GM12801 (cell line): Measurements from ENCODE around the gene C2CD3.

Experiments used
- TF ChIP-seq, protein P1 (sequence below): IDR thresholded peaks from one replicate; pipeline ENCODE4 v1.5.1; 2011; ENCODE audit warnings: control low read depth; ENCODE audit not compliant: insufficient read length; ENCODE audit errors: extremely low read depth

C2CD3 gene

DNA sequence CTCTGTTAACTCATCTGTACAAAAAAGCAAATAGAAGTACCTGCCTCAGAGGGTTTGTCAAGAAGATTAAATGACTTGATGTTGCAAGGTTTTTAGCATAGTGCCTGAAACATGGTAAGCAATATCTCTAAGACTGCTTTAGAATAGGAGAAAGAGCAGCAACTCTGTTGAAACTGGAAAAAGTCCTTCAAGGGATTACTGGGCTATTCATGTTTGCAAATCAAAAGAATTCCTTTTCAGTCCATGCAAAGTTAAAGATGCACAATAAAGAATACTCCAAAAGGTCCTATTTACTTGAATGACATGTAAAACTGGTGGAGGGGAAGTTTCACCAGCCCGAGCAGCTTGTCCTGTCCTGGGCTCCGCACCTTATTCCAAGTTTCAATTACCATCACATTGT is 70.6 kb downstream of the C2CD3 start:
- TF ChIP-seq, protein P1, sequence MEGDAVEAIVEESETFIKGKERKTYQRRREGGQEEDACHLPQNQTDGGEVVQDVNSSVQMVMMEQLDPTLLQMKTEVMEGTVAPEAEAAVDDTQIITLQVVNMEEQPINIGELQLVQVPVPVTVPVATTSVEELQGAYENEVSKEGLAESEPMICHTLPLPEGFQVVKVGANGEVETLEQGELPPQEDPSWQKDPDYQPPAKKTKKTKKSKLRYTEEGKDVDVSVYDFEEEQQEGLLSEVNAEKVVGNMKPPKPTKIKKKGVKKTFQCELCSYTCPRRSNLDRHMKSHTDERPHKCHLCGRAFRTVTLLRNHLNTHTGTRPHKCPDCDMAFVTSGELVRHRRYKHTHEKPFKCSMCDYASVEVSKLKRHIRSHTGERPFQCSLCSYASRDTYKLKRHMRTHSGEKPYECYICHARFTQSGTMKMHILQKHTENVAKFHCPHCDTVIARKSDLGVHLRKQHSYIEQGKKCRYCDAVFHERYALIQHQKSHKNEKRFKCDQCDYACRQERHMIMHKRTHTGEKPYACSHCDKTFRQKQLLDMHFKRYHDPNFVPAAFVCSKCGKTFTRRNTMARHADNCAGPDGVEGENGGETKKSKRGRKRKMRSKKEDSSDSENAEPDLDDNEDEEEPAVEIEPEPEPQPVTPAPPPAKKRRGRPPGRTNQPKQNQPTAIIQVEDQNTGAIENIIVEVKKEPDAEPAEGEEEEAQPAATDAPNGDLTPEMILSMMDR = no peak

DNA sequence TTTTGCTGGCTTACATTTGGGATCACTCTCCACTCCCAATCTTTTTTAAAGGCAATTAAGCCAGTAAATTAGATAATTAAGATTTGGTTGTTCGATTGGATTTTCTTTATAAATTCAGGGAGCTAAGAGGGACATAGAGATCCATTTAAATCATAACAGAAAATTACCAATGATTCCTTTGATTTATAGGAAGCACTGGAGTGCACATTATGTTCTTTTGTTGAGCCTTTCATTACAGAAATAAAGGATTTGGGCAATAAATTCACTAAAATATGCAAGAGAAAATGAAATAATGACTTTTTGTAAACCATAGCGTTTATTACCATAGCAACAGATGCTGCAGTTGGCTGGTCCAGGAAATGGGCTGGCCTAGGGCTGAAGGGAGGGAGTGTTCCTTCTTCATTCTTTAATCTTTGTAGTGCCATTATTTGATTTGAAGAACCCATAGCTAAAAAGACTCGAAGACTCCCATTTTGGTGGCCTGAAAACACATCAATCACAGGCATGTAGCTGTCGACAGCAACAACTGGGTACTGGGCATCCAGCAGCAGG is 73.0 kb downstream of the C2CD3 start:
- TF ChIP-seq, protein P1 = no peak

DNA sequence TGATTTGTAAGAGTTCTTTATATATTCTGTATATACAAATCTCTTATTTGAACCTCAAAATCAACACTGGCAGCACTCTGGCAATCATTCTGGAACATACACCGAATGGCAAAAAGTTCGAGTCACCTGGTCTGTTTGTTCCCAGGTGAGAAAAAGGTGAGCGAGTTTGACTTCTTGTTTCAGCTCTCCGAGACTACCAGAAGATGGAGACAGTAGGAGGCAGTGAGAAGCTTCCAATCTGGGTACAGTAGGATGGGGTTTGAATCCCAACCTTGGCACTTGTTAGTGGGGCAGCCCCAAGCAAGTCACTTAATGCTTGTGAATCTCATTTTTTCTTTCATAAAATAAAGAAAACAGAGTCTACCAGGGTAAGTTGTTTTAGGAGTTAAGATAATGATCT is 76.4 kb downstream of the C2CD3 start:
- TF ChIP-seq, protein P1 = no peak

DNA sequence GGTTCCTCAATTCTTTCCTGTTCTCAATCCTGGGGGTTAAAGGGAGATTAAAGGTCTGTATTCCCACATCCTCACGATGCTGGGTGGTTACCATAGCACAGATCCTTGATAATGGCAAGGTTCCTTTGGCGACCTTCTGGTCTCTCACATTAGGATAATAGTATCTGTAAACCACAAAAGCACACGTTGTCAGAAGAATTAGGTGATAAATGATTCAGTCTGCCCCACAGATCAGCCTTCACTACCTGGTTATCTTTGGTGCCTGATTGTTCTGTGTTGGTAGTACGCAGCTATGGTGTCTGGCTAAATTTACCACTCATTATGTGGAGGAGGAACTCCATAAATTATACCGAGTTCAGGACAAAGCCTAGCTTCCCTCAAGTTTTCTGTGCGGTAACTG is 78.4 kb downstream of the C2CD3 start:
- TF ChIP-seq, protein P1 = no peak

DNA sequence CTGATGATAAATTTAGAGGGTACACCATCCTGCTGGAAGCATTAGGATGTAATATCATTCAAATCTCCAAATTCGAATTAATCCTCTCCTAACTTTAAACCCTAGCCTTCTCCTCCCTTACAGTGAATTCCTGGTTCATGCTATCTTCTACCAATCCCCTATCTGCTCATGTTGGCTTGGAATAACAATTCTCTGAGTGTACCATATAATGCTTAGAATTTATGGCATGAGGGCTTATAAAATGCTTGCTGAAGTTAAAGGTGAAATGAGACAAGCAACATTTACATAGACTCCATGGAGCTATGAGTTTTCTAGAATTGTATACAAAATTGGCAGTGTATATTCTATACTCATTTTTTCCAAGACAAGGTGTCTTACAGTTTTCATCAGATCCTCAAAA is 79.3 kb downstream of the C2CD3 start:
- TF ChIP-seq, protein P1 = no peak

DNA sequence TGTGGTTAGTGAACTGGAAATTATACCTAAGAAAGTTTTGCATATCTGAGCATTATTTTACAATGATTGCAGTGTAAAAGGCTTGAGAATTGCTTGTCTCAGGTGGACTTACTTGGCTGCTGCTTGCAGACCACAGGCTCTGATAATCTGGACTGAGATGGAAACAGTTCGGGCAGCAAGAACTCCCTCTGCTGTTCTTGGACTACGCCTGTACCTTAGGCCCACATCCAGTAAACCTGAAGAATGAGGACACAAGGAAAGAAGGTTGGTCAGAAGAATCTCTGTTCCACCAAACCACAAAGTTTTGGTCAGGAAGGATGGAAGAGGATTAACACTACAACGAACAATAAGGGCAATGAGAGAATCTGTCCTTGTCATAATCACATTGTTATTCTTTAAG is 80.1 kb downstream of the C2CD3 start:
- TF ChIP-seq, protein P1 = no peak

DNA sequence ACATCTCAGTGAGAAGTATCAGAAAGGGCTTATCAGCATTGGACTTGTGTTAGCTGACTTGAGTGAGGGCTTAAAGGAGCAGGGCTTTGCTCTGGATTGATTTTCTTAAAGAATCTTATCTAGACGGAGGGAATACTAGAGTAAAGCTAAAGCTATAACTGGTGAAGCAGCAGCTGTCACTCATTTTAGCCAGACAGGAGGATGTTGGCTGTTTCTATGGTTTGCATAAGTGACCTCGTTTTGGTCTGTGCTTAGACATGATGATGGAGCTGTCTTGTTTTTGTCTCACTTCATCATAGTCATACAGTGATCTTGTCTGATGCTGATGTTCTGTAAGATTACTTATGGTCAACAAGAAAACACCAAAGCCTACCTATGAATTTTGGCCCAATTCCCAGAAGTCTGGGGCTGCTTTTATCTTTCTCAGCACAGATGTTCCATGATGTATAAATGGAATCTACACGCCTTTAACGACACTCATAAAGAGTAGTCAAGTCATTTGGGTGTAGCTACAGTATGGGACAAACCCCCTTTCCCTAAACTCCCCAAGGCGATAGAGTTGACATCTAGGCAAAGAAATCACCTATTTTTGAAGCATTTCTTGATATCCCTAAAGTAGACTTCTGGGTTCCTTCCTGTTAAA is 84.4 kb downstream of the C2CD3 start:
- TF ChIP-seq, protein P1 = no peak
